ENCODE results near the gene NCAM2. TPM values are rescaled to one million over a fixed set of nuclear protein-coding genes. Genes with fewer than 3 reads are reported as not detected.

NCAM2 gene
- total and polyA plus RNA-seq, 5 donors from 2014 or later: not detected

- Mint-ChIP-seq H3K4me1 (no peaks in the 10 kb centered on the region), H3K27ac (no peak overlapping the region), H3K27me3 (no peaks in the 10 kb centered on the region), H3K4me3 (no peak overlapping the region), H3K36me3 (no peaks in the 10 kb centered on the region), H3K9me3 (peaks cover 4 to 45% (median 13%) of the 10 kb centered on the region in 7 donors)
- H3K27ac ChIP-seq (ENCODE audit: insufficient read depth, low read length, poor library complexity, severe bottlenecking): no peak overlapping the region
- no peaks in the 10 kb centered on the region for H3K36me3 ChIP-seq (ENCODE audit: control insufficient read depth, insufficient read depth, low read length)
- no peaks in the 10 kb centered on the region for H3K27me3 ChIP-seq (ENCODE audit: control insufficient read depth, insufficient read depth, low read length)
- H3K4me1 ChIP-seq (ENCODE audit: control insufficient read depth, insufficient read depth, low read length, poor library complexity, severe bottlenecking): no peaks in the 10 kb centered on the region
- no peak overlapping the region for H3K4me3 ChIP-seq (ENCODE audit: low read depth, low read length)
- ATAC-seq (ENCODE audit: low read depth in 2 of 2) (no peak), DNase-seq (no peak)
- H3K9me3 ChIP-seq (ENCODE audit: control insufficient read depth in 2 of 2, low read length in 2 of 2): peaks cover 0 to 25% of the 10 kb centered on the region in 2 experiments
Observed at GRCh38 chr21:21345296-21345695, 347.1 kb downstream of the NCAM2 start.

GRCh38 chr21:21345872-21346271 is 347.7 kb downstream of the NCAM2 start:
- Mint-ChIP-seq H3K4me1 (no peaks in the 10 kb centered on the region), H3K36me3 (no peaks in the 10 kb centered on the region), H3K9me3 (peaks cover 4 to 45% (median 13%) of the 10 kb centered on the region in 7 donors), H3K4me3 (no peak overlapping the region), H3K27me3 (no peaks in the 10 kb centered on the region), H3K27ac (no peak overlapping the region)
- H3K4me3 ChIP-seq (ENCODE audit: low read depth, low read length): no peak overlapping the region
- H3K27ac ChIP-seq (ENCODE audit: insufficient read depth, low read length, poor library complexity, severe bottlenecking): no peak overlapping the region
- ATAC-seq (ENCODE audit: low read depth in 2 of 2): no peak
- peaks cover 0 to 25% of the 10 kb centered on the region in 2 experiments for H3K9me3 ChIP-seq (ENCODE audit: control insufficient read depth in 2 of 2, low read length in 2 of 2)
- H3K4me1 ChIP-seq (ENCODE audit: control insufficient read depth, insufficient read depth, low read length, poor library complexity, severe bottlenecking): no peaks in the 10 kb centered on the region
- no peaks in the 10 kb centered on the region for H3K36me3 ChIP-seq (ENCODE audit: control insufficient read depth, insufficient read depth, low read length)
- H3K27me3 ChIP-seq (ENCODE audit: control insufficient read depth, insufficient read depth, low read length): no peaks in the 10 kb centered on the region
- no peak for DNase-seq

- DNase-seq: no peak
- Mint-ChIP-seq H3K4me3 (no peak overlapping the region), H3K27me3 (no peaks in the 10 kb centered on the region), H3K4me1 (no peaks in the 10 kb centered on the region), H3K9me3 (peaks cover 2 to 24% (median 7%) of the 10 kb centered on the region in 7 donors), H3K36me3 (no peaks in the 10 kb centered on the region), H3K27ac (no peak overlapping the region)
- H3K36me3 ChIP-seq (ENCODE audit: control insufficient read depth, insufficient read depth, low read length): no peaks in the 10 kb centered on the region
- H3K4me1 ChIP-seq (ENCODE audit: control insufficient read depth, insufficient read depth, low read length, poor library complexity, severe bottlenecking): no peaks in the 10 kb centered on the region
- no peak overlapping the region for H3K4me3 ChIP-seq (ENCODE audit: low read depth, low read length)
- H3K27me3 ChIP-seq (ENCODE audit: control insufficient read depth, insufficient read depth, low read length): no peaks in the 10 kb centered on the region
- no peak for ATAC-seq (ENCODE audit: low read depth in 2 of 2)
- H3K9me3 ChIP-seq (ENCODE audit: control insufficient read depth in 2 of 2, low read length in 2 of 2): no peaks in the 10 kb centered on the region
- H3K27ac ChIP-seq (ENCODE audit: insufficient read depth, low read length, poor library complexity, severe bottlenecking): no peak overlapping the region
Observed at GRCh38 chr21:21366277-21366676, 368.1 kb downstream of the NCAM2 start.

GRCh38 chr21:21367583-21367982 is 369.4 kb downstream of the NCAM2 start:
- H3K27ac Mint-ChIP-seq: no peak overlapping the region
- no peak overlapping the region for H3K4me3 Mint-ChIP-seq
- no peak for ATAC-seq (ENCODE audit: low read depth in 2 of 2)

GRCh38 chr21:21373969-21374368 is 375.8 kb downstream of the NCAM2 start:
- H3K36me3 ChIP-seq (ENCODE audit: control insufficient read depth, insufficient read depth, low read length): no peaks in the 10 kb centered on the region
- H3K4me1 ChIP-seq (ENCODE audit: control insufficient read depth, insufficient read depth, low read length, poor library complexity, severe bottlenecking): no peaks in the 10 kb centered on the region
- no peak overlapping the region for H3K27ac ChIP-seq (ENCODE audit: insufficient read depth, low read length, poor library complexity, severe bottlenecking)
- no peak for ATAC-seq (ENCODE audit: low read depth in 2 of 2)
- H3K4me3 ChIP-seq (ENCODE audit: low read depth, low read length): no peak overlapping the region
- H3K27me3 ChIP-seq (ENCODE audit: control insufficient read depth, insufficient read depth, low read length): no peaks in the 10 kb centered on the region
- H3K9me3 ChIP-seq (ENCODE audit: control insufficient read depth in 2 of 2, low read length in 2 of 2): peaks cover 0 to 2% of the 10 kb centered on the region in 2 experiments
- no peak for DNase-seq
- Mint-ChIP-seq H3K9me3 (peaks cover 0 to 22% (median 9%) of the 10 kb centered on the region in 7 donors), H3K27me3 (no peaks in the 10 kb centered on the region), H3K27ac (no peak overlapping the region), H3K4me3 (no peak overlapping the region), H3K4me1 (no peaks in the 10 kb centered on the region), H3K36me3 (no peaks in the 10 kb centered on the region)

More at GRCh38 chr21:21367583-21367982, 369.4 kb downstream of the NCAM2 start:
- H3K27me3 Mint-ChIP-seq: no peaks in the 10 kb centered on the region
- H3K9me3 Mint-ChIP-seq: peaks cover 2 to 24% (median 5%) of the 10 kb centered on the region in 7 donors
- Histone ChIP-seq H3K9me3 (ENCODE audit: control insufficient read depth in 2 of 2, low read length in 2 of 2) (no peaks in the 10 kb centered on the region), H3K4me3 (ENCODE audit: low read depth, low read length) (no peak overlapping the region), H3K27me3 (ENCODE audit: control insufficient read depth, insufficient read depth, low read length) (no peaks in the 10 kb centered on the region), H3K27ac (ENCODE audit: insufficient read depth, low read length, poor library complexity, severe bottlenecking) (no peak overlapping the region), H3K4me1 (ENCODE audit: control insufficient read depth, insufficient read depth, low read length, poor library complexity, severe bottlenecking) (no peaks in the 10 kb centered on the region), H3K36me3 (ENCODE audit: control insufficient read depth, insufficient read depth, low read length) (no peaks in the 10 kb centered on the region)
- no peaks in the 10 kb centered on the region for H3K4me1 Mint-ChIP-seq
- DNase-seq: no peak
- no peaks in the 10 kb centered on the region for H3K36me3 Mint-ChIP-seq

- Mint-ChIP-seq H3K27ac (no peak overlapping the region), H3K36me3 (no peaks in the 10 kb centered on the region), H3K4me3 (no peak overlapping the region), H3K4me1 (no peaks in the 10 kb centered on the region), H3K9me3 (peaks cover 0 to 18% (median 8%) of the 10 kb centered on the region in 7 donors), H3K27me3 (no peaks in the 10 kb centered on the region)
- Histone ChIP-seq H3K27ac (ENCODE audit: insufficient read depth, low read length, poor library complexity, severe bottlenecking) (no peak overlapping the region), H3K27me3 (ENCODE audit: control insufficient read depth, insufficient read depth, low read length) (no peaks in the 10 kb centered on the region), H3K4me3 (ENCODE audit: low read depth, low read length) (no peak overlapping the region), H3K4me1 (ENCODE audit: control insufficient read depth, insufficient read depth, low read length, poor library complexity, severe bottlenecking) (no peaks in the 10 kb centered on the region), H3K9me3 (ENCODE audit: control insufficient read depth in 2 of 2, low read length in 2 of 2) (peaks cover 4 to 6% of the 10 kb centered on the region in 2 experiments), H3K36me3 (ENCODE audit: control insufficient read depth, insufficient read depth, low read length) (no peaks in the 10 kb centered on the region)
- DNase-seq (no peak), ATAC-seq (ENCODE audit: low read depth in 2 of 2) (no peak)
Observed at GRCh38 chr21:21383126-21383525, 384.9 kb downstream of the NCAM2 start.

- no peak overlapping the region for H3K27ac Mint-ChIP-seq
- Histone ChIP-seq H3K9me3 (ENCODE audit: control insufficient read depth in 2 of 2, low read length in 2 of 2) (peaks cover 2 to 11% of the 10 kb centered on the region in 2 experiments), H3K27me3 (ENCODE audit: control insufficient read depth, insufficient read depth, low read length) (no peaks in the 10 kb centered on the region), H3K27ac (ENCODE audit: insufficient read depth, low read length, poor library complexity, severe bottlenecking) (no peak overlapping the region), H3K4me3 (ENCODE audit: low read depth, low read length) (no peak overlapping the region), H3K36me3 (ENCODE audit: control insufficient read depth, insufficient read depth, low read length) (no peaks in the 10 kb centered on the region), H3K4me1 (ENCODE audit: control insufficient read depth, insufficient read depth, low read length, poor library complexity, severe bottlenecking) (no peaks in the 10 kb centered on the region)
- H3K4me3 Mint-ChIP-seq: no peak overlapping the region
- no peaks in the 10 kb centered on the region for H3K36me3 Mint-ChIP-seq
- no peaks in the 10 kb centered on the region for H3K4me1 Mint-ChIP-seq
- no peaks in the 10 kb centered on the region for H3K27me3 Mint-ChIP-seq
- ATAC-seq (ENCODE audit: low read depth in 2 of 2) (no peak), DNase-seq (no peak)
- peaks cover 1 to 21% (median 10%) of the 10 kb centered on the region in 7 donors for H3K9me3 Mint-ChIP-seq
Observed at GRCh38 chr21:21384977-21385376, 386.8 kb downstream of the NCAM2 start.

- no peak for DNase-seq
- Mint-ChIP-seq H3K27ac (no peak overlapping the region), H3K27me3 (no peaks in the 10 kb centered on the region), H3K36me3 (no peaks in the 10 kb centered on the region), H3K4me1 (no peaks in the 10 kb centered on the region), H3K4me3 (no peak overlapping the region), H3K9me3 (peaks cover 3 to 22% (median 8%) of the 10 kb centered on the region in 7 donors)
- H3K9me3 ChIP-seq (ENCODE audit: control insufficient read depth in 2 of 2, low read length in 2 of 2): peaks cover 2 to 11% of the 10 kb centered on the region in 2 experiments
- H3K27ac ChIP-seq (ENCODE audit: insufficient read depth, low read length, poor library complexity, severe bottlenecking): no peak overlapping the region
- no peak for ATAC-seq (ENCODE audit: low read depth in 2 of 2)
- H3K4me1 ChIP-seq (ENCODE audit: control insufficient read depth, insufficient read depth, low read length, poor library complexity, severe bottlenecking): no peaks in the 10 kb centered on the region
- no peaks in the 10 kb centered on the region for H3K27me3 ChIP-seq (ENCODE audit: control insufficient read depth, insufficient read depth, low read length)
- H3K36me3 ChIP-seq (ENCODE audit: control insufficient read depth, insufficient read depth, low read length): no peaks in the 10 kb centered on the region
- no peak overlapping the region for H3K4me3 ChIP-seq (ENCODE audit: low read depth, low read length)
Observed at GRCh38 chr21:21385404-21385803, 387.2 kb downstream of the NCAM2 start.
